WI38 (cell line): ENCODE measurements around the gene GORASP2.

Experiments
- H3K4me3 ChIP-seq: 2 replicates; pipeline ENCODE4 v1.5.1; 2011; ENCODE audit warnings: low read depth, mild to moderate bottlenecking, control low read depth, low read length
- CTCF ChIP-seq: IDR thresholded peaks from 2 replicates; pipeline ENCODE4 v1.5.1; 2012; ENCODE audit warnings: low read depth, mild to moderate bottlenecking, control low read depth, low read length

Gene GORASP2

GRCh38 chr2:170887896-170888295, 41.2 kb upstream of the GORASP2 start:
- H3K4me3 ChIP-seq: no peak overlapping the region
- no peak for TF ChIP-seq CTCF

GRCh38 chr2:170891893-170892292, 37.2 kb upstream of the GORASP2 start:
- H3K4me3 ChIP-seq: no peak overlapping the region
- TF ChIP-seq CTCF: no peak

GRCh38 chr2:170892391-170892951, 36.6 kb upstream of the GORASP2 start:
- H3K4me3 ChIP-seq: no peak overlapping the region
- no peak for TF ChIP-seq CTCF

GRCh38 chr2:170895023-170895757, 33.9 kb upstream of the GORASP2 start:
- TF ChIP-seq CTCF: no peak
- H3K4me3 ChIP-seq: no peak overlapping the region

GRCh38 chr2:170896622-170897021, 32.4 kb upstream of the GORASP2 start:
- no peak for TF ChIP-seq CTCF
- no peak overlapping the region for H3K4me3 ChIP-seq

- no peak for TF ChIP-seq CTCF
- H3K4me3 ChIP-seq: no peak overlapping the region
Measured at GRCh38 chr2:170897108-170897507, 31.9 kb upstream of the GORASP2 start.

GRCh38 chr2:170905864-170906263, 23.2 kb upstream of the GORASP2 start:
- TF ChIP-seq CTCF: no peak
- no peak overlapping the region for H3K4me3 ChIP-seq
